Fibroblast of the conjunctiva (primary cell): Measurements from ENCODE around the gene ASH1L.
A peak's percentile ranks its signal among the peaks of the same experiment; 100 is the strongest.
"Not testable (repeated sequence)": the region's sequence is repeated elsewhere in the genome, so short reads cannot be mapped to it uniquely, and the experiment has no call there.

Experiments
- DNase-seq: peaks from one replicate; pipeline ENCODE4 v3.0.0-alpha.2; 2010; ENCODE audit warnings: low read depth

The ASH1L gene

GRCh38 chr1:155488419-155488818 is 74.2 kb downstream of the ASH1L start:
- DNase-seq = not testable (repeated sequence)

GRCh38 chr1:155487541-155487940 is 75.1 kb downstream of the ASH1L start:
- no peak for DNase-seq

DNA sequence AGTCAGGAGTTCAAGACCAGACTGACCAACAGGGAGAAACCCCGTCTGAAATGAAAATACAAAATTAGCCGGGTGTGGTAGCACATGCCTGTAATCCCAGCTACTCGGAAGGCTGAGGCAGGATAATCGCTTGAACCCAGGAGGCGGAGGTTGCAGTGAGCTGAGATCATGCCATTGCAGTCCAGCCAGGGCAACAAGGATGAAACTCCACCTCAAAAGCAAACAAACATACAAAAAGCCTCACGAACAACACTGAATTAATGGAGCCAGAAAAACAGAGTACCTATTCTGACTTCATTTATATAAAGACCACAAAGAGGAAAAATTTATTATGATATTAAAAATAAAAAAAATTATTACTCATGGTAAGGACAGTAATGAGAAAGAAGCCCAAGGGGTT is 75.7 kb downstream of the ASH1L start:
- DNase-seq = not testable (repeated sequence)

- DNase-seq = no peak
Measured at GRCh38 chr1:155485945-155486344, 76.7 kb downstream of the ASH1L start.

DNA sequence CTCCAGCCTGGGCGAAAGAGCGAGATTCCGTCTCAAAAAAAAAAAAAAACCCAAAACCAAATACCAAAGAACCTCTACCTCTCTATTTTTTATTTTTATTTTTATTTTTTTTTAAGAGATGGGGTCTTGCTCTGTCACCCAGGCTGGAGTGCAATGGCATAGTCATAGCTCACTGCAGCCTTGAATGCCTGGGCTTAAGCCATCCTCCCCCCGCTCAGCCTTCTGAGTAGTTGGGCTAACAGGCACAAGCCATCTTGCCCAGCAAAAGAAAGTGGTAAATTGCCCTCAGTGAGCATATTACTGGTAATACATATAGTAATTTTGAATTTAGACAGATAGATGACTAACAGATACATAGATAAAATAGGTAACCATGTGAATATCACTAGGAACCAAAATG is 77.4 kb downstream of the ASH1L start:
- DNase-seq = no peak

GRCh38 chr1:155481741-155482241 is 80.8 kb downstream of the ASH1L start:
- DNase-seq = no peak

DNA sequence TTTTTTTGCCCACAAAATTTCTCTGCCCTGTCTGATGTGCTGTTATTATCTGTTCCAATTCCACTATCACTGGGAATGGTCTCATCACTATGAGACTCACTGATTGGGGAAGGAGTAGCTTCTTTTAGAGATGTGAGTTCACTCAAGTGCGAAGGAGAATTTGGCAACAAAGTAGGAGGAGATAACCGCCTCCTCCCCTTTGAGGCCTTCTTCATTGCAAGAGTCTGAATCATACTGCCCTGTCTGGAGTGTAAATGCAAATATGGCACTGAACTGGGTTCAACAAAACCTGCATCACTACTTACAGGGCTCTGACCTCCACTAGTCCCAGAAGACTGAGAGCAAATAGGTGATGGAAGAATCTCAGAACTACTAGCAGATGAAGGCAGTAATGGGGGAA is 83.4 kb downstream of the ASH1L start:
- DNase-seq = peak; percentile 24

- DNase-seq = no peak
Measured at GRCh38 chr1:155478270-155478852, 84.2 kb downstream of the ASH1L start.

GRCh38 chr1:155474146-155474545 is 88.5 kb downstream of the ASH1L start:
- DNase-seq = no peak

GRCh38 chr1:155473151-155473821 is 89.3 kb downstream of the ASH1L start:
- no peak for DNase-seq

GRCh38 chr1:155472491-155473083 is 90.0 kb downstream of the ASH1L start:
- no peak for DNase-seq

DNA sequence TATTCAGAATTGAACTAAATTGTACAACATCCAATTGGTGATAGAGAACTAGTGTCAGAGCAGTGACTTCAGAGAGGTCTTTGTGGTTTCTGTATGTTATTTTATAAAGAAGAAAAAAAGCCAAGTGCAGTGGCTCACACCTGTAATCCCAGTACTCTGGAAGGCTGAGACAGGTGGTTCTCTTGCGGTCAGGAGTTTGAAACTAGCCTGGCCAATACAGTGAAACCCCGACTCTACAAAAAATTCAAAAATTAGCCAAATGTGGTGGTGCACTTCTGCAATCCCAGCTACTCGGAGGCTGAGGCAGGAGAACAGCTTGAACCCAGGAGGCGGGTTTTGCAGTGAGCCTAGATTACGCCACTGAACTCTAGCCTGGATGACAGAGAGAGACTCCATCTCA is 90.7 kb downstream of the ASH1L start:
- DNase-seq = no peak

GRCh38 chr1:155471026-155471425 is 91.6 kb downstream of the ASH1L start:
- no peak for DNase-seq

- peak; percentile 32 for DNase-seq
Measured at GRCh38 chr1:155466996-155467395, 95.6 kb downstream of the ASH1L start.

DNA sequence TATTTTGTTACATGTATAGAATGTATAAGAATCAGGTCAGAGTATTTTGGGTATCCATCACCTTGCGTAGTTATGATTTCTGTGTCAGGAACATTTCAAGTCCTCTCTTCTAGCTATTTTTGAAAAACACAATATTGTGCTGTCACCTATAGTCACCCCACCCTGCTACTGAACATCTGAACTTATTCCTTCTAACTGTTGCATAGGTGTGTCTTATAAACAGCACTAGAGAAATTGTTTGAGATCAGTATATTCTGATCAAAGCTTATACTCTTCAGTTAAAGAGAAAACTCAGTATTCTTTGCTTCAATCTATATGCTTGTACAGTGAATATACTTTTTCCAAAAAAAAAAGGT is 96.0 kb downstream of the ASH1L start:
- DNase-seq = no peak

- peak; percentile 70 for DNase-seq
Measured at GRCh38 chr1:155463865-155464650, 98.5 kb downstream of the ASH1L start.

DNA sequence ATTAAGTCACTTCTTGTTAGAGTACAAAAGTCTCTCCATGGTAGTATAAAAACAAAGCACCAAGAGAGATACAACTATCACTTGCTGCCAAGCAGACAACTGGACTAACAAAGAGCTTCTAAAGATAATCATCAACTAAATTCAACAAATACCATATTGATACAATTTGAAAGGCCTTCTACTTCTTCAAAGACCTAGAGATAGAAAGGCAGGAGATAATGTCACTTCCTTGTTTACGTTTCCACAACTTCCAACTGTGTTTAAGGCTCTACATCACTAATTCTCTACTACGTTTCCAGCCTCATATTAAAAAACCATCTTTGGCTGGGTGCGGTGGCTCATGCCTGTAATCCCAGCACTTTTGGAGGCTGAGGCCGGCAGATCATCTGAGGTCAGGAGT is 104.5 kb downstream of the ASH1L start:
- no peak for DNase-seq

- DNase-seq = no peak
Measured at GRCh38 chr1:155457266-155457665, 105.3 kb downstream of the ASH1L start.

DNA sequence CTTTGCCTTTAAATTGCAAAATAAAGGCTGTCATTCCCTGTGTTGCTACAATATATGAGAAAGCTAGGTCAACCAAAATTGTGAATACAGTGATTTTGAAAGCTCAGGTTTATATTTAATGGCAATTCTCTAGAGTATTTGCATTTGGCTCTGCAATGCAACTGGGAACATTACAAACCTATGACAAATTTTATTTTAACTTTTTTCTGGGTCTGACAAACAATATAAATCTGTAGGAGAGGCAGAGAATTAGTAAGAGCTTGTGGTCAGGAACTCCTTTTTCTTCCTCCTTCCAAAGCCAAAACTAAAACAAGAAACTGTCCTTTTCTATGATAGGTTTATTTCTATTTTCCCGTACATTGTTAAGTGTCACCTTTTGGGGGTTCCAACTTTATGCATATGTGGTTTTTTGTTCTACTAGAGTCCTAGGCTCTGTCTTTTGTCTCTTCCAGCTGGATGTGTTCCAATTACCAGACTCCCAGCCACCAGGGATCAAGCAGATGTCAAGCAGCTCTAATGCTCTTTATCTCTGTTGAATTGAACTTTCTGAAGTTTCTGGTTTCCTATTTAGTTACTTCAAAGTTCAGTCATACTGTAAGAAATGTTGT is 106.9 kb downstream of the ASH1L start:
- DNase-seq = no peak

- DNase-seq = no peak
Measured at GRCh38 chr1:155454096-155454495, 108.5 kb downstream of the ASH1L start.

- no peak for DNase-seq
Measured at GRCh38 chr1:155453141-155453540, 109.5 kb downstream of the ASH1L start.

DNA sequence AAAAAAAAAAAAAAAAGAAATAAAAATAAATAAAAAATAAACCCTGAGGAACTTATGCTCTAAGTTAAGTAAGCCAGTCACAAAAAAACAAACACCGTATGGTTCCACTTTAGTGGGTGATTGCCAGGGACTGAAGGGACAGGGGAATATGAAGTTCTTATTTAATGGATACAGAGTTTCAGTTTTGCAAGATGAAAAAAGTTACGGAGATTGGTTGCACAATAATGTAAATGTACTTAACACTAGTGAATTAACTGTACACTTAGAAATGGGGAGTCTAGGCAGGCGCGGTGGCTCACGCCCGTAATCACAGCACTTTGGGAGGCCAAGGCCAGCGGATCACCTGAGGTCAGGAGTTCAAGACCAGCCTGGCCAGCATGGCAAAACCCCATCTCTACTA is 111.4 kb downstream of the ASH1L start:
- DNase-seq = no peak
